Heart left ventricle (tissue), 16 donors: Measurements from ENCODE around the gene ACAA1. TPM values are rescaled to one million over a fixed set of nuclear protein-coding genes. Genes with fewer than 3 reads are reported as not detected.

Experiments
- ATAC-seq, 4 donors: fragments of 200-7000 bp; cut with Tn5 transposase; one replicate each; pipeline ENCODE4 v1.9.1; 2020 to 2022; ENCODE audit warnings: moderate library complexity in 4 of 4, mild to moderate bottlenecking in 3 of 4, moderate number of reproducible peaks in 1 of 4
- DNase-seq, 5 donors: peaks; one replicate each; pipeline ENCODE4 v3.0.0-alpha.2; 2020
- H3K27ac ChIP-seq, 12 donors: fragments of 200-600 bp; sonication (generic) in 4 of 12; one replicate each; pipeline versions ENCODE4 v1.5.0 to v1.8.0; 2016 to 2022; ENCODE audit warnings: mild to moderate bottlenecking in 2 of 12
- H3K27me3 ChIP-seq, 9 donors: fragments of 200-600 bp; sonication (generic) in 2 of 9; one replicate each; pipeline versions ENCODE4 v1.5.1 to v1.8.0; 2016 to 2022; ENCODE audit warnings: mild to moderate bottlenecking in 3 of 9
- H3K36me3 ChIP-seq, 9 donors: fragments of 200-600 bp; sonication (generic) in 2 of 9; one replicate each; pipeline versions ENCODE4 v1.5.0 to v1.8.0; 2018 to 2022; ENCODE audit warnings: mild to moderate bottlenecking in 2 of 9
- H3K4me1 ChIP-seq, 12 donors: fragments of 200-600 bp; sonication (generic) in 4 of 12; one replicate each; pipeline versions ENCODE4 v1.5.0 to v1.8.0; 2016 to 2022; ENCODE audit warnings: mild to moderate bottlenecking in 3 of 12
- H3K4me3 ChIP-seq, 12 donors: fragments of 200-600 bp; sonication (generic) in 4 of 12; one replicate each; pipeline versions ENCODE4 v1.5.0 to v1.8.0; 2017 to 2022; ENCODE audit warnings: mild to moderate bottlenecking in 9 of 12, moderate library complexity in 4 of 12
- H3K9me3 ChIP-seq, 12 donors: fragments of 200-600 bp; sonication (generic) in 4 of 12; one replicate each; pipeline versions ENCODE4 v1.5.0 to v1.8.0; 2016 to 2022; ENCODE audit warnings: mild to moderate bottlenecking in 1 of 12
- CTCF ChIP-seq, 12 donors: fragments of 200-600 bp; sonication (generic) in 4 of 12; IDR thresholded peaks; one replicate each; pipeline versions ENCODE4 v1.5.0 to v1.8.0; 2018 to 2022; ENCODE audit warnings: antibody characterized with exemption in 12 of 12, mild to moderate bottlenecking in 5 of 12
- POLR2A ChIP-seq, 2 donors: fragments of 450-650 bp; IDR thresholded peaks; one replicate each; pipeline ENCODE4 v1.6.1; 2017; ENCODE audit warnings: antibody characterized with exemption in 2 of 2, mild to moderate bottlenecking in 2 of 2, moderate library complexity in 2 of 2
- WGBS, 4 donors: extraction: QIAGEN DNeasy Blood & Tissue Kit in 2 of 4; methylation state at CpG; one replicate each; pipeline versions ENCODE4 v1.1.5 to v1.1.7; 2013 to 2018; 5-methylcytosine and 5-hydroxymethylcytosine counted together
- intact Hi-C, 10 donors: fragments of 100-400 bp; cut with DNase I; formaldehyde crosslinking; loops; one replicate each; pipeline versions ENCODE4 v1.11.1 to v1.14.2; 2022
- polyA plus RNA-seq, 2 donors: library from polyadenylated mRNA; stranded (reverse); fragments of 200-250 nt; gene quantifications; one replicate each; pipeline ENCODE4 v1.2.3, GENCODE V29; 2013
- total RNA-seq, 9 donors: library from RNA; depleted of rRNA in 2 of 9; stranded (reverse); fragments of >200 nt in 2 of 9; fragmentation: NEBNext Ultra II Directional in 3 of 9; extraction: Animal tissue kit (Norgen Biotek cat#: 25700) in 3 of 9; gene quantifications; one replicate each; pipeline versions ENCODE4 v1.1.0 to v1.2.4, GENCODE V29; 2016 to 2023
- donor health status: ischemic (EF 13 %, LVEDD 7.1; RV severe dilation, severe dysfunction).
- donor health status: healthy with polysubstance abuse.
- donor health status: DM: no; HTN: yes; CAD: no.
- donor health status: DM: no; HTN: no; CAD: no.
- donor health status: ischemic (EF 25% LVEDD 6.9; RV normal size, moderate dysfunction).
- donor health status: ischemic (EF 25% LVEDD 5.7; RV mildly dilated, moderate dysfunction).
- donor health status: healthy.
- donor health status: DM: yes; HTN: yes; CAD: no.
- donor health status: ischemic (EF 35%, LVEDD 5.7; RV mildly dilated, moderate dysfunction).
- donor health status: nonischemic (EF 11% LVEDD 7.7; RV severe dilation, severe dysfunction).
- donor health status: DM: yes; HTN: yes; CAD: no.
- donor health status: PGD.
- donor health status: ischemic (EF 29% LVEDD 5.4; RV normal size, mild dysfunction).
- donor health status: nonischemic (EF 23%, LVEDD 6.1; RV moderate dilation, normal function).

ACAA1 gene
- total and polyA plus RNA-seq, 11 donors = 62.7 to 139 (median 105) TPM

- Histone ChIP-seq H3K4me1 (peaks cover 0 to 3% (median 0%) of the 10 kb centered on the region in 12 donors), H3K4me3 (no peak overlapping the region), H3K27ac (no peak overlapping the region), H3K9me3 (peaks cover 0 to 25% (median 0%) of the 10 kb centered on the region in 12 donors), H3K36me3 (no peaks in the 10 kb centered on the region), H3K27me3 (no peaks in the 10 kb centered on the region)
- WGBS, 4 donors = 85 to 95% (median 93%) methylated on average over 3 of the region's 3 CpGs
- TF ChIP-seq POLR2A (IDR thresholded peaks at IDR 0.05) = no peak
- no peak for TF ChIP-seq CTCF (IDR thresholded peaks at IDR 0.05)
- no peak for ATAC-seq
- intact Hi-C loops = no loop called here
- DNase-seq = no peak
Observed at GRCh38 chr3:38086496-38086895, 50.4 kb downstream of the ACAA1 start.

- intact Hi-C loops = no loop called here
- Histone ChIP-seq H3K4me1 (peaks cover 0 to 3% (median 0%) of the 10 kb centered on the region in 12 donors), H3K9me3 (peaks cover 0 to 25% (median 0%) of the 10 kb centered on the region in 12 donors), H3K27ac (no peak overlapping the region), H3K4me3 (no peak overlapping the region), H3K27me3 (no peaks in the 10 kb centered on the region), H3K36me3 (no peaks in the 10 kb centered on the region)
- 82 to 92% (median 87%) methylated on average over 1 of the region's 1 CpG for WGBS, 4 donors
- TF ChIP-seq CTCF (IDR thresholded peaks at IDR 0.05) = no peak
- TF ChIP-seq POLR2A (IDR thresholded peaks at IDR 0.05) = no peak
- ATAC-seq (peak in 2 of 4 donors; percentile 47 to 50), DNase-seq (peak in 1 of 5 donors; percentile 35)
Observed at GRCh38 chr3:38085943-38086324, 51.0 kb downstream of the ACAA1 start.

- Histone ChIP-seq H3K4me1 (peaks cover 0 to 3% (median 0%) of the 10 kb centered on the region in 12 donors), H3K4me3 (no peak overlapping the region), H3K9me3 (peaks cover 0 to 25% (median 0%) of the 10 kb centered on the region in 12 donors), H3K27ac (no peak overlapping the region), H3K27me3 (no peaks in the 10 kb centered on the region), H3K36me3 (no peaks in the 10 kb centered on the region)
- 81 to 94% (median 86%) methylated on average over 5 to 11 of the region's 11 CpGs for WGBS, 4 donors
- ATAC-seq (no peak), DNase-seq (no peak)
- TF ChIP-seq CTCF (IDR thresholded peaks at IDR 0.05) = no peak
- TF ChIP-seq POLR2A (IDR thresholded peaks at IDR 0.05) = no peak
- intact Hi-C loops = no loop called here
Observed at GRCh38 chr3:38085311-38085942, 51.5 kb downstream of the ACAA1 start.

- H3K4me1 ChIP-seq = peaks cover 0 to 3% (median 0%) of the 10 kb centered on the region in 12 donors
- peak in 3 of 4 donors; percentile 44 to 80 (median 61) for ATAC-seq
- peaks cover 0 to 25% (median 0%) of the 10 kb centered on the region in 12 donors for H3K9me3 ChIP-seq
- H3K27me3 ChIP-seq = no peaks in the 10 kb centered on the region
- DNase-seq = peak in 1 of 5 donors; percentile 40
- TF ChIP-seq CTCF (IDR thresholded peaks at IDR 0.05) (no peak), POLR2A (IDR thresholded peaks at IDR 0.05) (no peak)
- H3K4me3 ChIP-seq = no peak overlapping the region
- H3K36me3 ChIP-seq = no peaks in the 10 kb centered on the region
- intact Hi-C loops = no loop called here
- WGBS, 4 donors = 58 to 66% (median 65%) methylated on average over 7 of the region's 7 CpGs
- no peak overlapping the region for H3K27ac ChIP-seq
Observed at GRCh38 chr3:38084334-38085310, 52.3 kb downstream of the ACAA1 start.
